GM12892 (cell line): ENCODE data around the gene C1QTNF9.
"Not testable (repeated sequence)": the region's sequence is repeated elsewhere in the genome, so short reads cannot be mapped to it uniquely, and the experiment has no call there.

Experiments
- POLR2A ChIP-seq: IDR thresholded peaks from 2 replicates; pipeline ENCODE4 v1.6.1; 2011; ENCODE audit warnings: low read depth, low read length, control low read depth
- TAF1 ChIP-seq: IDR thresholded peaks from 2 replicates; pipeline ENCODE4 v1.6.1; 2011; ENCODE audit warnings: low read depth, mild to moderate bottlenecking, control low read depth, low read length, borderline replicate concordance

- not testable (repeated sequence) for TF ChIP-seq POLR2A, TAF1
Measured at GRCh38 chr13:24327598-24327997, 18.2 kb downstream of the C1QTNF9 start.
